Left colon (tissue), 2 donors: Measurements from ENCODE around the gene RPL21. TPM values are rescaled to one million over a fixed set of nuclear protein-coding genes. Genes with fewer than 3 reads are reported as not detected.
A peak's percentile ranks its signal among the peaks of the same experiment; 100 is the strongest.

Source experiments
- ATAC-seq: fragments of 200-7000 bp; cut with Tn5 transposase; one replicate; pipeline ENCODE4 v1.9.1; 2020; ENCODE audit warnings: mild to moderate bottlenecking, moderate library complexity
- DNase-seq, 2 donors: peaks; one replicate each; pipeline ENCODE4 v3.0.0-alpha.2; 2020
- intact Hi-C, 2 donors: fragments of 100-400 bp; cut with DNase I in 1 of 2; cut with micrococcal nuclease in 1 of 2; formaldehyde crosslinking; loops; one replicate each; pipeline versions ENCODE4 v1.11.2 to v1.14.0; 2022; cut with DNase I, micrococcal nuclease
- total RNA-seq, 2 donors: library from RNA; stranded (reverse); fragmentation: NEBNext Ultra II Directional; extraction: Animal tissue kit (Norgen Biotek cat#: 25700); gene quantifications; one replicate each; pipeline ENCODE4 v1.2.1, GENCODE V29; 2021
- donor health status: DM: no; HTN: no; CAD: no.
- donor health status: DM: yes; HTN: yes; CAD: no.

RPL21 gene
- total RNA-seq, 2 donors from 2014 or later, result 685 to 745 TPM

- DNase-seq (no peak), ATAC-seq (no peak)
- intact Hi-C loops, result no loop called here
Observed at GRCh38 chr13:27252467-27252866, 1.1 kb downstream of the RPL21 start.

- intact Hi-C loops, result no loop called here
- DNase-seq (no peak), ATAC-seq (no peak)
Observed at GRCh38 chr13:27257233-27257568, 5.8 kb downstream of the RPL21 start.

- no peak for ATAC-seq
- intact Hi-C loops, result no loop called here
- no peak for DNase-seq
Observed at GRCh38 chr13:27257648-27258253, 6.4 kb downstream of the RPL21 start.

DNA sequence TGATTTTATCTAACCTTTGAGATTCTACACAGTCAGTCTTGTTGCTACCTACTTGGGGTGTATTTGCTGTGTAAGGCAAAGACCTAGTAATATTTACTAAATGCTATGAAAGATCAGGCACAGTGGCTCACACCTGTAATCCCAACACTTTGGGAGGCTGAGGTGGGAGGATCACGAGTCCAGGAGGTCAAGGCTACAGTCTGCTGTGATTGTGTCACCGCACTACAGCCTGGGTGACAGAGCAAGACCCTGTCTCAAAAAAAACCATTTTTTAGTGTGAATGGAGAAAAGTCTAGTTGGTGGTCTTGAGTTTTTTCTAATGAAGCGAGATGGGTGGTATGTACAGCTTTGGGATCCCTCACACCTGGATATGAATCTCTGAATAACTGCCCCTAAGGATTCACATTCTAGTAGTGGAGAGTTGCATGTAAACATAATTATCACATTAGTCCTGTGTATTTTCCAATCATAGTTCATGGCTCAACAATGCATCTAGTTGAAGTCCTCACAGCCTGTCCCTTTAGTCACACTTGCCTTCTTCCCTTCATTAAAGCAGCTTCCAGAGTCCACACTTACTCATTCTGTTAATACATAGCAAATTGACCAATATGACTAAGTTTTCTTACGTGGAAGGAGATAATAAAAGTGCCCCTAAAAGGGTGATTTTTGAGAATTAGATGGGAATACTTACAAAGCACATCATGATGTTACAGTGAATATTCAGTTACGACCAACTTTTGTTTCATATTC, 7.5 kb downstream of the RPL21 start:
- DNase-seq, result no peak
- no peak for ATAC-seq
- intact Hi-C loops, result no loop called here

GRCh38 chr13:27259831-27260230, 8.5 kb downstream of the RPL21 start:
- DNase-seq, result no peak
- intact Hi-C loops, result no loop called here
- ATAC-seq, result peak; percentile 47

DNA sequence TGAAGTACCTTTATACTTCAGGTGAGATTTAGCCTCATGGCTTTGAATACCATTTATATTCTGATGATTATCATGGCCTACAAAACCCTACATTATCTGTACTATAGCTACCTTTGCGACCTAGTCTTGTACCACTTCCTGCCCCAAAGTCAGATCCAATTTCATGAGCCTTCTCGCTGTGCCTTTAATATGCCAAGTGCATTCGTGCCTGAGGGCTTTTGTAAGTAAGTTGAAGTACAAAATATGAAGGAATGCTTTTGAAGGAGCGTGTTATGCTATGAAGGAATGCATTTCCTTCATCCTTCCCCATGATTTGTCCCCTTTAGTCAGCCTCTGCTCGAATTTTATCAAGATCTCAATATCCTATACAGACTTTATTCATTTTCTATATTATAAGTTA, 10.0 kb downstream of the RPL21 start:
- DNase-seq (no peak), ATAC-seq (no peak)
- intact Hi-C loops, result no loop called here

GRCh38 chr13:27263438-27263837, 12.1 kb downstream of the RPL21 start:
- ATAC-seq (no peak), DNase-seq (no peak)
- intact Hi-C loops, result no loop called here

GRCh38 chr13:27264181-27264580, 12.8 kb downstream of the RPL21 start:
- ATAC-seq (no peak), DNase-seq (no peak)
- intact Hi-C loops, result no loop called here

GRCh38 chr13:27264648-27265047, 13.3 kb downstream of the RPL21 start:
- intact Hi-C loops, result no loop called here
- no peak for ATAC-seq
- no peak for DNase-seq

- intact Hi-C loops, result no loop called here
- DNase-seq (no peak), ATAC-seq (no peak)
Observed at GRCh38 chr13:27266917-27267316, 15.6 kb downstream of the RPL21 start.

DNA sequence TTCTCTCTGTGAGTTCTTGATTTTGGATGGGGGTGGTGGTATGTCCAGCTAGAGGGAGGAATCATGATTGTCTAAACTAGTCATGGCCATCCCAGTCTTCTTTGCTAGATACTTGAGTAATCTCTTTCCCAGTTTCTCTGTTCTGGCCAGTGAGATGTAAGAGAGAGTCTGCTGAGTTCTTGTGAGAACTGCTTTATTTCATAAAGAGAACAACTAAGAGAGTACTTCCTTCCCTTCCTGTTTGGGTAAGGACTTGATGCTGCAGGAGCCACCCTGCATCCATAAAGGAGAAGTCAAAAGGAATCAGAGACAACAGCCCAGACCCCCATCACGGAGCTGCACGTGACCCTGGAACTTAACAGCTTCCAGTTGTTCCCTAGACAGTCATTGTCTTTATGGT, 16.2 kb downstream of the RPL21 start:
- ATAC-seq (no peak), DNase-seq (no peak)
- intact Hi-C loops, result no loop called here

DNA sequence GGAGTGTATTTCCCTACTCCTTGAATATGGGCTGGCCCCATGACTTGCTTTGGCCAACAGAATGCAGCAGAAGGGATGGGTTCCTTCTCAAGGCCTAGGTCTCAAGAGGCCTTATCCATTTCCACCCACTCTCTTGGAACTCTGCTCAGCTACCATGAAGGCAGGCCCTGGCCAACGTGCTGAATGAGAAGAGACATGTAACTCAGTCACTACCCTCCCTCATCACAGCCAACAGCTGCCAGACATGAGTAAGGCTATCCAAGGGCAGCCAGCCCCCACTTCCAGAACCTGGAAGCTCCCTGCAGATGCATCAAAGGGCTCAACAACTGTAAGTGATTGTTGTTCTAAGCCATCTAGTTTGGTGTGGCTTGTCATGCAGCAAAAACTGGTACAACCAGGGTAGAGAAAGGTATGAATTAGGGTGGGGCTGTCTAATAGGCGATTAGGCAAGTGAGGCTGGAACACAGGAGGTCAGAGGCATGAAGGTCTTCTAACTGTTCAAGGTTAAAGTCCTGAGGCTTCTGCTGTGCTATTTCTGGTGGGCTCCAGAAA, 17.8 kb downstream of the RPL21 start:
- ATAC-seq (no peak), DNase-seq (no peak)
- intact Hi-C loops, result no loop called here

GRCh38 chr13:27270594-27271520, 19.5 kb downstream of the RPL21 start, which contains the start of gene RASL11A:
RASL11A (plus strand) TSS chr13:27270830; CDS start chr13:27270945, 115 bp downstream.
- intact Hi-C loops, result no loop called here
- peak; percentile 94 for ATAC-seq
- peak; percentile 88 to 89 for DNase-seq

DNA sequence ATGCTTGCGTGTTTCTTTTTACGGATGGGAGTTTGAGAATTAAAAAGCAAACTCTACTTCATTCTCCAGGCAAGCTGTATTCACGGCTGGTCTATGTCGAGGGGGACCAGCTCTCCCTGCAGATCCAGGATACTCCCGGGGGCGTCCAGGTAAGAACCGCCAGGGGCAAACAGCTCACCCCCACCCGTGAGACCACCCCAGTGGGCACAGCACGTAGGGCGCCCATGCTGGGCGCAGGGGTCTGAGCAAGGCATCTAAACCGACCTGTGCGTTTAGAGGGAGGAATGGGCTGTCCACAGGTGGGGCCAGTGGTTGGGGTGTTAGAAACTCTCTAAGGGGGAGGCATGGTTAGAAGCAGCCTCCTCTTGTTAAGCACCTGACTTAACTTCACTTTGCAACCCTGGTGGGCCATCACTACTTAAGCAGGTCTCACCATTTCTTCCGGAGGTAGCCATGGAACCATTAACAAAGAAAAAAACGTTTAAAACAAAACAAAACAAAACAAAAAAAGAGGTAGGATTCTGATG, 20.3 kb downstream of the RPL21 start:
- no peak for ATAC-seq
- no peak for DNase-seq
- intact Hi-C loops, result no loop called here

GRCh38 chr13:27273658-27274425, 22.5 kb downstream of the RPL21 start:
- ATAC-seq (no peak), DNase-seq (no peak)
- intact Hi-C loops, result no loop called here

GRCh38 chr13:27274631-27275030, 23.3 kb downstream of the RPL21 start:
- intact Hi-C loops, result no loop called here
- no peak for DNase-seq
- ATAC-seq, result no peak

DNA sequence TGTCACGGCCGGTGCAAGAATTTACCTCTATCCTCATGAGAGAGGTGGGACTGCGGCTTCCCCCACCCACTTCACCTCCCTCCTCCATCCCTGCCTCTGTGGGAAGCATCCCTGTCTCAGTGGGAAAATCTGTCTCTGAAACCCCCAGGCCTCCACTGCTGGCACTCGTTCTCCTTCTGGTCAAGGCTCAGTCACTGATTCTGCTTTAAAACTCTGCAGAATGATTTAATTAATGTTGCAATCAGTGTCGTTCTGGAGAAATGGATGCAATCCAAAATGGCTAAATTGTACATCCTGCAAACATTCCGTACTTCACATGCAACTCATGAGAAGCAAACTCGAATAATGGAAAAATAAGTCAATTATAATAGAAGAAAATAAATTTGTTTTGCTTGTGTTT, 24.8 kb downstream of the RPL21 start:
- no peak for ATAC-seq
- DNase-seq, result no peak
- intact Hi-C loops, result no loop called here

- no peak for DNase-seq
- ATAC-seq, result no peak
- intact Hi-C loops, result no loop called here
Observed at GRCh38 chr13:27279506-27279905, 28.1 kb downstream of the RPL21 start.
